ENCODE data around the gene COL28A1.

The COL28A1 gene

GRCh38 chr7:7557252-7557651 is 21.6 kb upstream of the COL28A1 start:
- no peak for DNase-seq

GRCh38 chr7:7556852-7557251 is 21.2 kb upstream of the COL28A1 start:
- DNase-seq: no peak

- DNase-seq: peak in 1 of 2 experiments; percentile 22
These were observed 19.2 kb upstream of the COL28A1 start for GRCh38 chr7:7554649-7555575.

GRCh38 chr7:7554021-7554432 is 18.4 kb upstream of the COL28A1 start:
- DNase-seq: no peak

GRCh38 chr7:7553386-7553785 is 17.7 kb upstream of the COL28A1 start:
- no peak for DNase-seq

GRCh38 chr7:7552199-7552598 is 16.5 kb upstream of the COL28A1 start:
- DNase-seq: no peak

GRCh38 chr7:7550663-7551062 is 15.0 kb upstream of the COL28A1 start:
- no peak for DNase-seq

GRCh38 chr7:7548407-7548806 is 12.7 kb upstream of the COL28A1 start:
- no peak for DNase-seq

- no peak for DNase-seq
These were observed 6.7 kb upstream of the COL28A1 start for GRCh38 chr7:7542251-7542835.

- no peak for DNase-seq
These were observed 4.0 kb upstream of the COL28A1 start for GRCh38 chr7:7539711-7540110.

GRCh38 chr7:7539152-7539551 is 3.5 kb upstream of the COL28A1 start:
- DNase-seq: no peak

- no peak for DNase-seq
These were observed 2.0 kb upstream of the COL28A1 start for GRCh38 chr7:7537711-7538110.

GRCh38 chr7:7536396-7537019 is 835 bp upstream of the COL28A1 start:
- DNase-seq: no peak

- DNase-seq: no peak
These were observed 1.7 kb downstream of the COL28A1 start for GRCh38 chr7:7533831-7534430.

GRCh38 chr7:7529328-7529727 is 6.3 kb downstream of the COL28A1 start:
- no peak for DNase-seq

GRCh38 chr7:7527047-7527446 is 8.6 kb downstream of the COL28A1 start:
- DNase-seq: no peak

GRCh38 chr7:7526006-7526405 is 9.7 kb downstream of the COL28A1 start:
- no peak for DNase-seq

GRCh38 chr7:7524121-7524520 is 11.6 kb downstream of the COL28A1 start:
- DNase-seq: no peak

GRCh38 chr7:7522421-7522820 is 13.3 kb downstream of the COL28A1 start:
- no peak for DNase-seq

- no peak for DNase-seq
These were observed 14.4 kb downstream of the COL28A1 start for GRCh38 chr7:7521259-7521658.

- DNase-seq: no peak
These were observed 16.1 kb downstream of the COL28A1 start for GRCh38 chr7:7519528-7519927.

GRCh38 chr7:7519056-7519455 is 16.6 kb downstream of the COL28A1 start:
- DNase-seq: no peak

- no peak for DNase-seq
These were observed 17.9 kb downstream of the COL28A1 start for GRCh38 chr7:7517754-7518153.

- no peak for DNase-seq
These were observed 19.0 kb downstream of the COL28A1 start for GRCh38 chr7:7516662-7517061.

Measured in NCI-H526 (cell line).